Stimulated activated CD8-positive, alpha-beta memory T cell treated with anti-CD3 and anti-CD28 coated beads, Interleukin-12 subunit alpha, Interleukin-12 subunit beta, amount 100 ng/mL, for 4 hours (primary cell): Measurements from ENCODE around the gene ZNF771.
"Not testable (repeated sequence)": the region's sequence is repeated elsewhere in the genome, so short reads cannot be mapped to it uniquely, and the experiment has no call there.

Source experiments
- DNase-seq: peaks from one replicate; pipeline ENCODE4 v3.0.0-alpha.2; 2020; ENCODE audit warnings: low read depth

ZNF771 gene

DNA sequence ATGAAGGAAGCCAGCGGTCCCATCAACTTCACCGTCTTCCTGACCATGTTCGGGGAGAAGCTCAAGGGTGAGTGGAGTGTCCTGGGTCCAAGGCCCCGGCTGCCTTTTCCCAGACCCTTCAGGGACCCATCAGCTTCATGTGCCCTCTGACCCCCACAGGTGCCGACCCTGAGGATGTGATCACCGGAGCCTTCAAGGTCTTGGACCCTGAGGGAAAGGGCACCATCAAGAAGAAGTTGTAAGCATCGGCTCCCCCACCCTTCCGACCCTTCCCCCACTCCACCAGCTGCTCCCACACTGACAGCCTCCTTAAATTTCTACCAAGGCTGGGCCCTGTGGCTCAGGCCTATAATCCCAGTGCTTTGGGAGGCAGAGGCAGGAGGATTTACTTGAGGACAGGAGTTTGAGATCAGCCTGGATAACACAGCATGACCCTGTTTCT is 30.9 kb upstream of the ZNF771 start:
- DNase-seq: no peak

DNA sequence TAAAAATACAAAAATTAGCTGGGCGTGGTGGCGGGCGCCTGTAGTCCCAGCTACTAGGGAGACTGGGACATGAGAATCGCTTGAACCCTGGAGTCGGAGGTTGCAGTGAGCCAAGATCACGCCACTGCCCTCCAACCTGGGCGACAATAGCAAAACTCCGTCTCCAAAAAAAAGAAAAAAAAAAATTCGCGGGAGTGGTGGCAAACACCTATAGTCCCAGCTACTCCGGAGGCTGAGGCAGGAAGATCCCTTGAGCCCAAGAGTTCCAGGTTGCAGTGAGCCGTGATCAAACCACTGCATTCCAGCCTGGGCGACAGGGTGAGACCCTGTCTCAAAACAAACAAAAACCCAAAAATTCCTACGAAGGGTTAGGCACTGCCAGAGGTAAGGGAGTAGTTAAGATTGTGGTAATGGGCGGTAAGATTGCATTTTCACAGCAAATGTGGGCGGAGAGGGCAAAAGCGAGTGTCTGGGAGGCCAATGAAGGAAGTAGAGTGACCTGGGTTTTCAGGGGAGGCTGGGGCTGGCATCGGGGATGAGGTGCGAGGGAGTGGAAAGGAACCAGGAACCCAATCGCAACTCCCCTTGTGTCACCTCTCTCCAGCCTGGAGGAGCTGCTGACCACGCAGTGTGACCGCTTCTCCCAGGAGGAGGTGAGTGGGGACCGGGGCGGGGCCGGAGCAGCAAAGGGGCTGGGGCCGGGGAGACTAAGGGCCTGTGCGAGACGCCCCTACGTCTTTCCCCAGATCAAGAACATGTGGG is 30.2 kb upstream of the ZNF771 start:
- DNase-seq: no peak

DNA sequence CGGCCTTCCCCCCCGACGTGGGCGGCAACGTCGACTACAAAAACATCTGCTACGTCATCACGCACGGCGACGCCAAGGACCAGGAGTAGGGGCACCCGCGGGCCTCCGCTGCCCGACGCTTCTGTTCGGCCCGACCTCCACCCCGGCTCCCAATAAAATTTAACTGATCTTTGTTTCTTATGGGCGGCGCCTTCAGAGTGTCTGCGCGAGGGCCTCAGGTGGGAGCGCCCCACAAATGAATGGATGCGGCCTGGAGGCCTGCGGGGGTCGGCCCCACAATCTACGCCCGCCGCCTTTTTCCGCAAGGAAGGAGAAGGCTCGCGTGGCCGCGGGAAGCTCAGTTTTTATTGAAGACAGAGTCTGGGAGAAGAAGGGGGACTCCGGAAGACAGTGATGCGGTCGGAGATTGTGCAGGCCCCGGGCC is 29.6 kb upstream of the ZNF771 start:
- peak; percentile 78 for DNase-seq

DNA sequence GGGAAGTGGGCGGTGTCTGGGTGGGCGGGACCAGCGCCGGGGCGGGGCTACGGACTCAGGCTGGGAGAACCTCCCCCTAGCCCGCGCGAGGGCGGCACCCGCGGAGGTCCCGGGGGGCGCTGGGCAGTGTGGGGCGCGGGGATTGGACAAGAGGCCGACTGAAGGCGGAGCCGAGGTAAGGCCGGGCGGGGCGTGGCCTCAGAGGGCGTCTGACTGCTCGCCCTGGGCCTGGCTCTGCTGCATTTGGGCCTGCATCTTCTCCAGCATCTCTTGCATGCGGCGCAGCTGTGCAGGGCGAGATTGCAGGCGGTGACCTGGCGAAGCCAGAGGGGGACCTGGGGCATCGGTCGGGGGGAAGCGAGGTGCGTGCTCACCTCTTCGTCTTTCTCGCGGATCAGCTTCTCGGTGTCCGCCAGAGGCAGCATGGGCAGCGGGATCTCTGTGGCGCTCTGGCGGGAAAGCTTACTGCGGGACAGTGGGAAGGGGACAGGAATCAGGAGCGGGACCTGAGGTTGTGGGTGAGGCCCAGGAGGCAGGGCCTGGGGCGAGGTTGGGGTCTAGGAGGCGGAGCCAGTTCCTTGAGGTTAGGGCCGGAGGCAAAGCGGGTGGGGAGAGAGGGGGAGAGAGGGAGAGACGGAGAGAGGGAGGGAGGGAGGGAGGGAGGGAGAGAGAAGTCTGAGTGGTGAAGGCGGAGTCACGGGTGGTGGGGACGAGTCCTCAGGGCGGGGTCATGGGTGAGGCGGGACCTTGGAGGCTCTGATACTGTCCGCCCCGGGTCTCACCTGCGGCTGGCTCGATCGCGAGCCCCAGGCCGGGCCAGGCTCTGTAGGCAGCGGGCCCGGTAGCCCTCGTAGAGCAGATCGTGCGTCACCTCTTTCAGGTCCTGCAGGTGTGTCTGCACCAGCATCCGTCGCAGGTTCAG is 28.9 kb upstream of the ZNF771 start:
- peak; percentile 99 for DNase-seq

DNA sequence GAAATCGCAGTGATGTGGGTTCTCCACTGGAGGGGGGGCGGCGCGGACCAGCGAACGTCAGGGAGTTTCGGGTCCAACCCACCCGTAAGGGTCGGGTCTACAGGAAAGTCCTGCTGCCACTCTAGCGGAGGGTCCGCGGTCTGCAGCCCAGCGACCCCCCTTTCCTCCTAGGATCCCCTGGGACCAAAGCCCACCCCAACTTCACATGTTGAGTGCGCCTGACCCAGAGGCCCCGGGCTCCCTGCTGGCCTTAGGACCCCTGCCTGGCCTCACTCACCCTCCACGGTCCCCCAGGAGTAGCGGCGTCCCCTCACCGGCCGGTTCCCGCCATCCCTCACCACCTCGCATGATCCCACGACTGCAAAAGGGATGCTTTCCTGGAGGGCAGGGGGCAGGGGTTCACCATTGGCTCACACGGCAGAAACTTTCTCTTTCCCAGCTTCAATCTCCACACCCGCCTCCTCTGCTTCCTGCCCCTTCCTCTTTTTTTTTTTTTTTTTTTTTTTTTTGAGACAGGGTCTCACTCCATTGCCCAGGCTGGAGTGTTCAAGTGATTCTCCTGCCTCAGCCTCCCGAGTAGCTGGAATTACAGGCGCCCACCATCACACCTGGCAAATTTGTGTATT is 28.1 kb upstream of the ZNF771 start:
- DNase-seq: no peak

DNA sequence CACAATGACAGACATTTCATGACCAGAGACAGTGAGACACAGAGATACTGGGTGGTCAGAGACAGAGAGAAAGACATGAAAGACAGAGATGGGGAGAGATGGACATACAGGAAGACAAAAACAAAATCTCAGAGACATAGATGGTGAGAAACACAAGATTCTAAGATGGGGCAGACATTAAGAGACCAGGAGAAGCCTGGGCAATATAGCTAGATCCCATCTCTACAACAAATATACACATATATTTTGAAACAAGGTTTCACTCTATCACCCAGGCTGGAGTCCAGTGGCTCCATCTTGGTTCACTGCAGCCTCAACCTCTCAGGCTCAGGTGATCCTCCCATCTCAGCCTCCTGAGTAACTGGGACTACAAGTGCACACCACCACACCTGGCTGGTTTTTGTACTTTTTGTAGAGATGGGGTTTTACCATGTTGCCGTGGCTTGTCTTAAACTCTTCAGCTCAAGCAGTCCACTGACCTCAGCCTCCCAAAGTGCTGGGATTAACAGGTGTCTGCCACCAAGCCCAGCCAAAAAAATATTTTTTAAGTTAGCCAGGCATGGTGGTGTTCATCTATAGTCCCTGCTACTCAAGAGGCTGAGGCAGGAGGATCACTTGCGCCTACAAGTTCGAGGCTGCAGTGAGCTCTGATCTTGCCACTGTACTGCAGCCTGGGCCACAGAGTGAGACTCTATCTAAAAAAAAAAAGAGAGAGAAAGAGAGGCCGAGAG is 27.2 kb upstream of the ZNF771 start:
- DNase-seq: no peak

DNA sequence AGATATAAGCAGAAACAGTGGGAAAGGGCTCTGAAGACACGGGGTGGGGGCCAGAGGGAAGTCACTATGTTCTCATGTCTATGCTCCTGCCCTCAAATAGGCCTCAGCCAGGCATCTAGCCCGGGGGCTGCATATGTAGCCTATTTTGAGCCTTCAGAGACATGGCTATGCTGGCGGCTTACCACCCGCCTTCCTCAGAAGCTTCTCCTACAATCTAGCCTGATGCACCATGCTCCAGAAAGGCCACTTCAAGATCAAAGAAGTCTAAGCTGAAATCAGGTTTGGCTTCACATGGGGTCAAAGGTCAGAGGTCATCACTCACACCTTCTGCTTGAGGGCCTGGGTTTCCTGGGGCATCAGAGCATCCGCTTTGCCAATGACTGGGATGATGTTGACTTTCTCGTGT is 26.6 kb upstream of the ZNF771 start:
- DNase-seq: no peak

DNA sequence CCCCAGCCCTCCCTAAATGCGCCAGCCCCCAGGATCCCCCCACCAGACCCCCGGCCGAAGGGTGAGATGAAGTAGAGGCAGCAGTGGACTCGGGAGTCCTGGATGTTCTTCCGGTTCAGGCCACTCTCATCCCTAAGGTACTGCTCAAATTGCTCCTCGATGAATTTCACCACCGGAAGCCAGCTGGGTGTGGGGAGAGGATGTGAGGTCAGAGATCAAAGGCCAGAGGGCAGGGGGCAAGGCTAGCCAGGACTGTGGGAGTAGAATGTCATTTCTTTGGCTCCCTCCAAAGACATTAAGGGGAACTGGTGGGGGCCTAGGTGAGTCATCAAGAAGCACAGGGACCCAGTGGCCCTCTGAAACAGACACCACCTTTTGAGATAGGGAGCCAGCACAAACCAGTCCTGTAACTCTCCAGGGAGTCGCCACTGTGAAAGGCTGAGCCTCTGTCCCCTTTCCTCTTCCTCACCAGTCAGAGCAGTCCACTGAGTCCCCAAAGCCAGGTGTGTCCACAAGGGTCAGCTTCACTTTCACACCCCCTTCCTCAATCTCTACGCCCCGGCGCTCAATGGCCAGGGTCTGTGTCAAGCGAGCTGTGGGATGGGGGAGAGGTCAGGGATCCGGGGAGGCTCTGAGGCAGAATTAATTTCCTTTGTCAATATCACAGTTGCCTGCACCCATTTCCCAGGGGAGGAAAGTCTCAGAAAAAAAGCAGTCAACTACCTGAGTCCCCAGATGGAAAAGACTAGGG is 25.9 kb upstream of the ZNF771 start:
- no peak for DNase-seq

GRCh38 chr16:30382111-30382881 is 25.1 kb upstream of the ZNF771 start, which contains the start of gene SEPTIN1:
Gene SEPTIN1 (minus strand): TSS chr16:30382561. CDS start chr16:30382542, 19 bp downstream.
- peak; percentile 59 for DNase-seq

DNA sequence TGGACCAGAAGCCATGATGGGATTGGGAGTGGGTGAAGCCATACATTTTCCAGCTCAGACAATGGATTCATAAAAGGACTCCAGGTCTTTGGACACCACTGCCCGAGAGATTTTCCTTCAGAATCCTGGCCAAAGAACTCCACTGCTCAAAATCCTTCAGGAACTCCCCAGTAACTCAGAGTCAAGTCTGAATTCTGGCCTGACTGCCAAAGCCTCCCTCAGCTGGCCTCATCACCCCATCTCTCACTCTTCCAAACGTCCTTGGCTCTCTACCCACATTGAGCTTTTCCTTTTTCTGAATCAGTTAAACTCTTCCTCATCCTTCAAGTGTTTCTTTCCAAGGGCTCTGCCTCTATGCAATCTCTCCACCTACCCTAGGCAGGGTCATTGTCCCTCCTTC is 23.9 kb upstream of the ZNF771 start:
- DNase-seq: no peak

GRCh38 chr16:30394592-30395154 is 12.7 kb upstream of the ZNF771 start:
- DNase-seq: no peak

GRCh38 chr16:30395155-30395991 is 12.0 kb upstream of the ZNF771 start, which contains the start of gene ZNF48:
Gene ZNF48 (plus strand): TSS chr16:30395420. CDS start chr16:30395795, 375 bp downstream.
- peak; percentile 50 for DNase-seq

DNA sequence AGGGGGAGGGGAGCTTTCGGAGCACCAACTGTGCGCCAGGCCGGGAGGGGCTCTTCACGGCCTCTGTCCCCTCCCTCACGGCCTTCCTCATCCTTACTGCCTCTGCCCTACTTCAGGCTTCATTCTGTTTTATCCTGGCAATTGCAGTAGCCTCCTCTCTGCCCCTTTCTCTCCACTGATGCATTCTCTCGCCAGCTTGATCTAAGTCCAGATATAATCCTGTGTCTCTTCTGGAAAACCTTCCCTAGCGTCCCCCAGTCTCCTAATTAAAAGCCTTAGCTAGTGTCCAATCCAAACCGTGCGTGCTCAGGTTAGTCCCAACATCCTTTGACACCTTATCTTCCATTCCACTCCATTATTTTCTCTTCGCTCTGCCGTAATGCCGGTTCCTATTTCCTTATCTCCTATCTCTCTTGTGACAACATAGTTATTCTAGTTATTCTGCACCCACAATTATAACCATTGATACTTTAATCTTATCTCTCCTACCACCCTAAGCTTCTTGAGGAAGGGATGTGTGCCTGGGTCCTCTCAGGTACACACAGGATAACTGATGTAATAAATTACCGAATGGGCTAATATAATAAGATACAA is 11.3 kb upstream of the ZNF771 start:
- no peak for DNase-seq

DNA sequence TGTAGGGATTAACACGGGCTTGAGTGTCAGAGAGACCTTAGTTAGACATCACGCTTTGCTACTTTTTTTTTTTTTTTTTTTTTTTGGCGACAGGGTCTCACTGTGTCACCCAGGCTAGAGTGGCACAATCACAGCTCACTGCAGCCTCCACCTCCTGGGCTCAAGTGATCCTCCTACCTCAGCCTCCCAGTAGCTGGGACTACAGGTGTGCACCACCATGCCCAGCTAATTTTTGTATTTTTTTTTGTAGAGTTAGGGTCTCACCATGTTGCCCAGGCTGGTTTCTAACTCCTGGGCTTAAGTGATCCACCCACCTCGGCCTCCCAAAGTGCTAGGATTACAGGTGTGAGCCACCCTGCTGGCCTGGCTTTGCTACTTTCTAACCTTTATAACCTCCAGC is 10.8 kb upstream of the ZNF771 start:
- DNase-seq: not testable (repeated sequence)

GRCh38 chr16:30397056-30397455 is 10.3 kb upstream of the ZNF771 start:
- DNase-seq: no peak

DNA sequence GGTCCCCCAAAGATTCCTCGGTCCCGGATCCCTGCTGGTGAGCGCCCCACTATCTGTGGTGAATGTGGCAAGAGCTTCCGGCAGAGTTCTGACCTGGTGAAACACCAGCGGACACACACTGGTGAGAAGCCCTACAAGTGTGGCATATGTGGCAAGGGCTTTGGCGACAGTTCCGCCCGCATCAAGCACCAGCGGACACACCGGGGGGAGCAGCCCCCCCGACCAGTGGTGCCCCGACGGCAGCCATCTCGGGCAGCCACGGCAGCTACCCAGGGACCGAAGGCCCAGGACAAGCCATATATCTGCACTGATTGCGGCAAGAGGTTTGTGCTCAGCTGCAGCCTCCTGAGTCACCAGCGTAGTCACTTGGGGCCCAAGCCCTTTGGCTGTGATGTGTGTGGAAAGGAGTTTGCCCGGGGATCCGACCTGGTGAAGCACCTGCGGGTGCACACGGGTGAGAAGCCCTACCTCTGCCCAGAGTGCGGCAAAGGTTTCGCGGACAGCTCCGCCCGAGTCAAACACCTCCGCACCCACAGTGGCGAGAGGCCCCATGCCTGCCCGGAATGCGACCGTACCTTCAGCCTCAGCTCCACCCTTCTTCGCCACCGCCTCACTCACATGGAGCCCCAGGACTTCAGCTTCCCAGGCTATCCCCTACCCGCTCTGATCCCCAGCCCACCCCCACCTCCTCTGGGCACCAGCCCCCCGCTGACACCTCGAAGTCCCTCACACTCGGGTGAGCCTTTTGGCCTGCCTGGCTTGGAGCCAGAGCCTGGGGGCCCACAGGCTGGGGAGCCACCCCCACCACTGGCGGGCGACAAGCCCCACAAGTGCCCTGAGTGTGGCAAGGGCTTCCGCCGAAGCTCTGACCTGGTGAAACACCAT is 9.4 kb upstream of the ZNF771 start:
- DNase-seq: no peak

DNA sequence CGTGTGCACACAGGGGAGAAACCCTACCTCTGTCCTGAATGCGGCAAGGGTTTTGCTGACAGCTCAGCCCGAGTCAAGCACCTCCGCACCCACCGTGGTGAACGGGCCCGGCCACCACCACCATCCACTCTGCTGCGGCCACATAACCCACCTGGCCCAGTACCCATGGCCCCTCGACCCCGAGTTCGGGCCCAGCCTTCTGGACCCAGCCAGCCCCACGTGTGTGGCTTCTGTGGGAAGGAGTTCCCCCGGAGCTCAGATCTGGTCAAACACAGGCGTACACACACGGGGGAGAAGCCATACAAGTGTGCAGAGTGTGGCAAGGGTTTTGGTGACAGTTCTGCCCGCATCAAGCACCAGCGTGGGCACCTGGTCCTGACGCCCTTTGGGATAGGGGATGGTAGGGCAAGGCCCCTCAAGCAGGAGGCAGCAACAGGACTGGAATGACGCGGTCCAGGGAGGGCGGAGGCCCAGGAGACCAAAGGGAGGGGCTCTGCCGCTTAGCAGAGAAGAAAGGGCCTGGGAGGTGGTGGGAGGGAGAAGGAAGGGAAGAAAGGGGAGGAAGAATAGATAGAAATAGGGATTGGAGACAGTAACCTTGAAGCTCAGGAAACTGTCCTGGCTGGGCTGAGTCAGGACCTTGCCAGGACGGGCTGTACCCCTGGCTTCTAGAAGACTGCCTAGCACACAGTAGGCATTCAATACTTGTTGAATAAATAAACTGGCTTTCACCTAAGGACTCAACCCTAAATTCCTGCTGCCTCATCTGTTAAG is 8.6 kb upstream of the ZNF771 start:
- DNase-seq: no peak
